ENCODE results near the gene PLCG1.

Gene PLCG1

GRCh38 chr20:41226426-41226825, 89.1 kb downstream of the PLCG1 start:
- no peaks in the 10 kb centered on the region for H4K20me1 ChIP-seq (ENCODE audit: low read depth, low read length)
- H3K9me3 ChIP-seq (ENCODE audit: insufficient read depth, low read length): no peaks in the 10 kb centered on the region
- TF ChIP-seq EZH2phosphoT487 (conservative IDR thresholded peaks at IDR 0.05; ENCODE audit: low read length): no peak
- TF ChIP-seq CTCF (IDR thresholded peaks at IDR 0.05; ENCODE audit: insufficient read depth, low read length, poor library complexity, severe bottlenecking): no peak
- no peak overlapping the region for H3K4me3 ChIP-seq (ENCODE audit: insufficient read depth, low read length, poor library complexity, severe bottlenecking)
- H3K27me3 ChIP-seq (ENCODE audit: low read length): no peaks in the 10 kb centered on the region
- no peaks in the 10 kb centered on the region for H3K79me2 ChIP-seq (ENCODE audit: insufficient read depth, low read length)
- no peaks in the 10 kb centered on the region for H3K36me3 ChIP-seq (ENCODE audit: low read length)
- no peak overlapping the region for H3K4me2 ChIP-seq (ENCODE audit: low read depth, low read length, poor library complexity, severe bottlenecking)
- no peaks in the 10 kb centered on the region for H3K9me2 ChIP-seq (replicated peaks; ENCODE audit: insufficient read depth, low read length)
- H3K9ac ChIP-seq (ENCODE audit: low read length): no peak overlapping the region
- H2AFZ ChIP-seq (ENCODE audit: low read depth, low read length, severe bottlenecking): no peak overlapping the region
- no peak overlapping the region for H3K27ac ChIP-seq (ENCODE audit: low read depth, low read length)
- H3F3A ChIP-seq (ENCODE audit: insufficient read depth): no peaks in the 10 kb centered on the region

Data from SU-DHL-6 (cell line).